Stimulated activated CD8-positive, alpha-beta memory T cell treated with anti-CD3 and anti-CD28 coated beads, Interleukin-7, amount 100 ng/mL, for 48 hours (primary cell): ENCODE data around the gene PPP1R13B.

Experiments used
- DNase-seq, 2 donors: peaks; one replicate each; pipeline ENCODE4 v3.0.0-alpha.2; 2020; ENCODE audit warnings: low read depth in 1 of 2; ENCODE audit errors: extremely low read depth in 1 of 2

PPP1R13B gene

GRCh38 chr14:103745424-103745823, 102.0 kb downstream of the PPP1R13B start:
- DNase-seq = no peak

GRCh38 chr14:103744621-103745395, 102.6 kb downstream of the PPP1R13B start:
- DNase-seq = no peak

- DNase-seq = no peak
Observed at GRCh38 chr14:103743691-103744090, 103.7 kb downstream of the PPP1R13B start.

GRCh38 chr14:103742499-103743255, 104.7 kb downstream of the PPP1R13B start:
- no peak for DNase-seq

DNA sequence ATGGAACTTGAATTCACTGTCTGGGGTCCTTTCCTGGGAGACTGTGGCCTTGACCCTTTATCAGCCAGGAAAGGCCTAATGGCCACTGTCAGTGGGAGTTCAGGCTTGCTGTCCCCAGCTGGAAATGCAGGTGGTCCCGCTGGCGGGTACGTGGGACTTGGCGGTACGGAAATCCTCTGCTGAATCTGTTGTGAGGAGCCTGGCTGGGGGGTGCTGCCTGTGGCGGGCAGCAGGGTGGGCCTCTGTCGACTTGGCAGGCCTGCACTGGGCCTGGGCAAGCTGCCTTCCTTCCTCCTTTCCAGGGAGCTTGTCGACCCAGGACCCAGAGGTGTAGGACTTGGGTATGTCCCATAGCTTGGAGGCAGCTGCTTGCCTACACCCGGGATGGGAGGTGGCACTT, 105.5 kb downstream of the PPP1R13B start:
- no peak for DNase-seq

DNA sequence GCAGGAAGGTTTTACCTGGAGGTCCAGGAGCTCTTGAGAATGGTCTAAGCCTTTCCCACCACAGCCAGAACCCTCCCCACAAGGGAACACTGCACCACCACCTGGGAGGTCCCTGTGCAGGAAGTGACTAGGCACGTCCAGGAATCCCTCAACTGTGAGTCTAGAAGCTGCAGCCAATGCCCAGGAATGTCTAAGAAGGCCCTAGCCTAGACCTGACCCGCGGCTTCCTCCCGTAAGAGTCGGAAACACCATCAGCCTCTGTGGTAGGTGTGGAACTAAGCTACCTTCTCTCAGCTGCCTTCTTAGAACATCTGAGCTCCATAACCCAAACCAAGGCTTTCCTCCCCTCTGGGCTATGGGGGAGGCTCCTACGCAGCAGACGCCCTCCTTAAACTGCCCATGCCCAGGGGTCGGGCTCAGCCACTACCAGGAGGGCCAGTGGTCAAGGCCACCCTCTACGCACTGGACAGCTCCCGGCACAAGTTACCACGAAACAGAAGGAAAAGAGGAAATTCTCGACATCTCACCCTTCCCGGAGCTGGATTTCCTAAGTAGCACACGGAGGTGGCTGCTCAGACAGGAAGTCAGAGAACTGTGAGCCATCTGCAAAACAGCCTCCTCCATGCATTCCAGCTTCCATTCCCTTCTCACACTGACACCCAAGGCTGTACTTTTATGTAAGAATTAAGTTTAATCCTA, 106.2 kb downstream of the PPP1R13B start:
- no peak for DNase-seq

DNA sequence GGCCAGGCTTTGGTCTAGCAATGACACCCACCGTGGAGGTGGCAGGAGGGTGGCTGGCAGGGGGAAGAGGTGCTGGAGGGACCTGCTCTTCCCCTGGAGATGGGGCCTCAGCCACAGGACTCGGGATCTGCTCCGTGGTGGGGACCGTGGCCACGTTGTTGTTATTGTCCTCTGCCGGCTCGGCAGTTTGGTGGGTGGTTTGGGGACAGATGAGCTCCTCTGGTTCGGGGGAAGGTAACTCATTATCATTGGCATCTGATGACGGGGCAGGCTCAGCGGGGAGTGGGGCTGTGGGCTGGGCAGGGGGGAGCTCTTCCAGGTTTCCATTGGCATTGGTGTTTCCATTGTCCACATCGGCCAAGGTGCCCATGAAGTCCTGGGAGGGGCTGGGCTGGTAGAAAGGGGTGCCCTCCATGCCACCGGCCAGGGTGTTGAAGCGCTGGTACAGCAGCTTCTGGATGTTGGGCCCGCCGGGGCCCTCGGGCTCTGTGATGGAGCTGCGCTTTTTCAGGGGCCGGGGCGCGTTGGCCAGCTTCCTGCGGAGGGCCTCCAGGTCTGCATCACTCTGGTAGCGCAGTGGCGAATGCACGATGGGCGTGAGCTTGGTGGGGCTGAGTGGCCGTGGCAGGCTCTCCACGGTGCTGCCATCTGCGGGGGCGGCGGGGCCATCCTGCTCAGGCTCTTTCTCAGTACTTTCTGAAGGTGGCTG, 107.4 kb downstream of the PPP1R13B start:
- DNase-seq = no peak

GRCh38 chr14:103739466-103739792, 107.9 kb downstream of the PPP1R13B start:
- DNase-seq = no peak

DNA sequence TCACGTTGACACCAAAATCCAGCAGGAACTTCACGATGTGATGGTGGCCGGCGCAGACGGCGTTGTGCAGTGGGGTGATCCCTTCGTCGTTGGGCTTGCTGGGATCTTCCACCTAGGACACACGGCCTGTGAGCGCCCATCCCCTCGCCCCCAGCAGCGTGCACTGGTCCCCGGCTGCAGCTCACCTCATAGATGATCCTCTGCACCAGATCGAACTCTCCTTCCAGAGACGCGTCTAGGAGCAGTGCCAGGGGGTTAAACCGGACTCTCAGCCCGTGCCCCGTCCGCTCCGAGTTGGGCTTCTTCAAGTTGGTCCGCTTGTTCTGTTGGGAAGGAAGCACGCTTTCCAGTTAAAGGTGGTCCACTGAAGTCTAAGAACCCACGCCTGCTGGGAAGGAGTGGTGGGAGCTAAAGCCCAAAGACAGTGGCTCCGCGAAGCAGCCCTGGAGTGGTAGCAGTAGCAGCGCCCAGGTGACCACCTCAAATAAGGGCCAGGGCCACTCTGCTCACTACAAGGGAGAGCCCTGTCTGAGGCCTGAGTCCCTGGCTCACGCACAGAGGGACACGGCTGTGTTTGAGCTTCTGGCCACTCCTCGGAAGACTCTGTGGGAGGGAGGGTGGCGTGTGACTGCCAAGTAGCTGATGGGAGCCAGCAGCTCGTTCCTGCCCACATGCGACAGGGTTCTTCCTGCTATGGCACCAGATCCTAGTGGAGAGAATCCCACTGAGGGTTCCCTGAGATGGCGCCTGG, 108.5 kb downstream of the PPP1R13B start:
- no peak for DNase-seq

DNA sequence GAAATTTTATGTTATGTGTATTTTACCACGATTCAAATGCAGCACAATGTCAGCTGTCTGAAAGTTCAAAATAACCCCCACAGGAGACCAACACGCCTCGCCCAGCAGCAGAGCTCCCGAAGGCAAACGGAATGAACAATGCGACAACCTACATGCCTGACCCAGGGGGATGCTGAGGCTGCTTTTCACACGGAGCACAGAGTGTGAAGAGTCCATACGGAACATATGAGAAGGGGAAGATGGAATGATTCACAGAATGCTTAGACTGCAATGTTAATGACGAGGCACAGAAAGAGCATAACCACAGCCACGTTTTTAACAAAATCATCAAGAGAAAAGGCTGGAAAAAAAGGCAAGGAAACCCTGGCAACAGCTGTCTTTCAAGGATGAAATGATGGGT, 109.2 kb downstream of the PPP1R13B start:
- no peak for DNase-seq

- DNase-seq = no peak
Observed at GRCh38 chr14:103737432-103738045, 109.8 kb downstream of the PPP1R13B start.

DNA sequence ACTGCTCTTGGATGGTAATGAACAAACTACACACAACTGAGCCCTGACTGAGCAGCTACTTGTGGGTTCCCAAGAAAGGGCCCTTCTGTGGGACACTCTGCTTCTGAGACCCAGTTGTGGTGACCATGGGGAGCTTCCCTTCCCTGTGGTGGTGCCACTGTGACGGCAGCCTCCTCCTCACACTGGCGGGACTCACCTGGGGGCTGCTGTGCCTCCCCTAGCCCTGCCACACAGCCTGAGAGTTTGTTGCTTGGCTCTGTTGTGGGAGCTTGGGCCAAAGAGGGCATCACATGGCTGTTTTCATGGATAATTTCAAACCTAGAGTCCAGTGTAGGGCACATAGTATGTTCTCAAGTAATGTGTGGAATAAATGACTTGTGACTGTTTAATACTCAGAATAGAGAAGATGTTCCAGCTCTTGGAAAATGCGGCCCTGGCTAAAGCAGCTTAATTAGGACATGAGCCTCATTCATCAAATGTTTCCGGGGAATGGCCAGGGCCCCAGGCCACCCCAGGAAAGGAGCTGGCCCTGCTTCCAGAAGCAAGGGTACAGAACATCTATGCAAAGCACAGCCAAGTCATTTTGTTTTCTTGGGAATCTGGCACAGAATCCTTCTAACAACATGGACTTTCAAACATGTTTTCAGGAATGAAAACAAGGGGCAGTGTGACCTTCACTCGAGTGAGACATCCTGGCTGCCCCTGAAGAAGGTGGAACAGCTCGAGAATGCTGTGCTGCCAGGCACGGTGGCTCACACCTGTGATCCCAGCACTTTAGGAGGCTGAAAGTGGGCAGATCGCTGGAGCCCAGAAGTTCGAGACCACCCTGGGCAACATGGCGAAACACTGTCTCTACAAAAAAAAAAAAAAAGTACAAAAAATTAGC, 110.6 kb downstream of the PPP1R13B start:
- DNase-seq = no peak

- no peak for DNase-seq
Observed at GRCh38 chr14:103735815-103736545, 111.4 kb downstream of the PPP1R13B start.

DNA sequence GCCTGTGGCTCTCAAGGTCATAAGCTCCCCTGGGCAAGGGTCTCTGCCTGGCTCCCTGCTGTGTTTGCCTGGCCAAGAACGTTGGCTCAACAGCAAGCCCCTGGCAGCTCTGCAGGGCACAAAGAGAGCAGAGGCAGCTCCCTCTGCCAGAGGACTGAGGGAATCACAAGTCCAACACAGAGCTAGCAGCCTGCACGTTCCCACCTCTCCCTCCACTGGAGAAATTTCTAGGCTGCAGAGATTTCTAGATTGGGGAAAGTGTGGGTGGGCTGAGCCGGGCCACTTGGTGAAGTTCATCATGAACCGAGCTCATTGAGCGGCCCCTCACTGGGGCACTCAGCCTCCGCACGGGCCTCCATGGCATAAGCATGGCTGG, 111.9 kb downstream of the PPP1R13B start:
- no peak for DNase-seq

- DNase-seq = no peak
Observed at GRCh38 chr14:103735022-103735421, 112.4 kb downstream of the PPP1R13B start.

GRCh38 chr14:103734081-103734888, 113.1 kb downstream of the PPP1R13B start:
- DNase-seq = no peak

- no peak for DNase-seq
Observed at GRCh38 chr14:103733651-103734050, 113.7 kb downstream of the PPP1R13B start.
